OCI-LY1 (cell line): ENCODE measurements around the gene HOXC10.
A peak's percentile ranks its signal among the peaks of the same experiment; 100 is the strongest.

Experiments used
- H2AFZ ChIP-seq: fragments of 200-600 bp; sonication (generic), shearing (Covaris generic); 2 replicates; pipeline ENCODE4 v1.6.0; 2014; ENCODE audit warnings: antibody characterized with exemption, mild to moderate bottlenecking, low read length
- H3F3A ChIP-seq: fragments of 200-600 bp; sonication (generic), shearing (Covaris generic); 2 replicates; pipeline ENCODE4 v1.6.0; 2014; ENCODE audit warnings: mild to moderate bottlenecking, antibody characterized with exemption, low read length, moderate library complexity; ENCODE audit not compliant: insufficient read depth
- H3K27ac ChIP-seq: fragments of 200-600 bp; sonication (generic); 2 replicates; pipeline ENCODE4 v1.5.1; 2014; ENCODE audit warnings: low read length, mixed run types, mild to moderate bottlenecking, low read depth; ENCODE audit not compliant: poor library complexity, severe bottlenecking
- H3K27me3 ChIP-seq: fragments of 200-600 bp; sonication (generic); 2 replicates; pipeline ENCODE4 v1.6.0; 2014; ENCODE audit warnings: antibody characterized with exemption, mild to moderate bottlenecking, low read length, moderate library complexity; ENCODE audit not compliant: insufficient read depth
- H3K36me3 ChIP-seq: fragments of 200-600 bp; sonication (generic); 2 replicates; pipeline ENCODE4 v1.6.1; 2014; ENCODE audit warnings: mild to moderate bottlenecking, antibody characterized with exemption, low read length, moderate library complexity, mixed read lengths; ENCODE audit not compliant: insufficient read depth
- H3K4me1 ChIP-seq: fragments of 200-600 bp; sonication (generic); 2 replicates; pipeline ENCODE4 v1.5.1; 2014; ENCODE audit warnings: mild to moderate bottlenecking, low read length, moderate library complexity; ENCODE audit not compliant: insufficient read depth, severe bottlenecking
- H3K4me2 ChIP-seq: fragments of 200-600 bp; sonication (generic), shearing (Covaris generic); 2 replicates; pipeline ENCODE4 v1.6.1; 2014; ENCODE audit warnings: low read length
- H3K4me3 ChIP-seq: fragments of 200-600 bp; sonication (generic); 2 replicates; pipeline ENCODE4 v1.5.1; 2014; ENCODE audit warnings: low read length, low read depth, mild to moderate bottlenecking, mixed read lengths; ENCODE audit not compliant: poor library complexity, severe bottlenecking
- H3K79me2 ChIP-seq: fragments of 200-600 bp; shearing (Covaris generic); 2 replicates; pipeline ENCODE4 v1.6.1; 2016; ENCODE audit warnings: mixed run types, low read length, mixed read lengths; ENCODE audit not compliant: insufficient read depth
- H3K9ac ChIP-seq: fragments of 200-600 bp; sonication (generic), shearing (Covaris generic); 2 replicates; pipeline ENCODE4 v1.6.1; 2014; ENCODE audit warnings: mild to moderate bottlenecking, low read length, mixed read lengths
- H3K9me2 ChIP-seq: fragments of 200-600 bp; sonication (generic), shearing (Covaris generic); 2 replicates; pipeline ENCODE4 v1.6.1; 2014; ENCODE audit warnings: low read depth, mild to moderate bottlenecking, low read length, mixed read lengths
- H3K9me3 ChIP-seq: fragments of 200-600 bp; shearing (Covaris generic); 2 replicates; pipeline ENCODE4 v1.6.1; 2014; ENCODE audit warnings: low read length, mixed read lengths
- H4K20me1 ChIP-seq: fragments of 200-600 bp; sonication (generic), shearing (Covaris generic); 2 replicates; pipeline ENCODE4 v1.6.0; 2016; ENCODE audit warnings: mild to moderate bottlenecking, low read length; ENCODE audit not compliant: insufficient read depth
- EZH2 ChIP-seq: fragments of 200-600 bp; sonication (generic), shearing (Covaris generic); IDR thresholded peaks from 2 replicates; pipeline ENCODE4 v1.8.0; 2017; ENCODE audit warnings: borderline replicate concordance, mixed run types, mild to moderate bottlenecking, antibody characterized with exemption, low read length, moderate library complexity, mixed read lengths
- TF ChIP-seq, protein P1 (sequence below): fragments of 200-600 bp; sonication (generic), shearing (Covaris generic); IDR thresholded peaks from 2 replicates; pipeline ENCODE4 v1.5.1; 2017; ENCODE audit warnings: mild to moderate bottlenecking, antibody characterized with exemption, low read length, moderate library complexity, mixed read lengths

The HOXC10 gene

DNA sequence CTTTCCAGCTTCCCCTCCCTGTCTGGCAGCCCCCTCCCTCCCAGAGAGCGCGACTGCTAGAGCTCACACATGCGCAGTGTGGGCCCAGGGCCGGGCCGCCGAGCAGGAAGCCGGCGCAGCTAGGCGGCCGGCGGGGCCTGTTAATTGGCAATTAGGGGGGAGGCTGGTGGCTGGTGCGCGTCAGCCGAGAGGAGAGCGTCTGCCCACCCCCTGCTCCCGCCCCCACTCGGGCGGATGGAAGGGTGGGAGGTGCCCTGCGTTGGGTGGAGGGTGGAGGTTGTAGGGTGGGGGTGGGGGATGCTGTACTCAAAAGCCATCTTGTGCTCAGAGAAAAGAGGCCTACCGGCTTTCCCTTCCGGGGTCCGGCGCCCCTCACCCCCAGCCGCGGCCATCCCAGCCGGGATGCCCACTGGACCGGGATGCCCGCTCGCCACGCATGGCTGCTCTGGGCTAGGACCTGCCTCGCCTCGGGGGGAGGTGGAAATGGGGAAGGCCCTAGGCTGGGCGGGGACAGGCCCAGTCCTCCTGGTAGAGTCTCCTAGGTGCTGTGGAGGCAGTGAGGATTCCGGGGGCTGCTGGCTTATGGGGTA is 33.0 kb downstream of the HOXC10 start:
- H3K4me3 ChIP-seq, result peak overlapping the region; percentile 70
- no peaks in the 10 kb centered on the region for H4K20me1 ChIP-seq
- peak overlapping the region; percentile 87 for H3K4me2 ChIP-seq
- no peak for TF ChIP-seq EZH2
- TF ChIP-seq, protein P1, sequence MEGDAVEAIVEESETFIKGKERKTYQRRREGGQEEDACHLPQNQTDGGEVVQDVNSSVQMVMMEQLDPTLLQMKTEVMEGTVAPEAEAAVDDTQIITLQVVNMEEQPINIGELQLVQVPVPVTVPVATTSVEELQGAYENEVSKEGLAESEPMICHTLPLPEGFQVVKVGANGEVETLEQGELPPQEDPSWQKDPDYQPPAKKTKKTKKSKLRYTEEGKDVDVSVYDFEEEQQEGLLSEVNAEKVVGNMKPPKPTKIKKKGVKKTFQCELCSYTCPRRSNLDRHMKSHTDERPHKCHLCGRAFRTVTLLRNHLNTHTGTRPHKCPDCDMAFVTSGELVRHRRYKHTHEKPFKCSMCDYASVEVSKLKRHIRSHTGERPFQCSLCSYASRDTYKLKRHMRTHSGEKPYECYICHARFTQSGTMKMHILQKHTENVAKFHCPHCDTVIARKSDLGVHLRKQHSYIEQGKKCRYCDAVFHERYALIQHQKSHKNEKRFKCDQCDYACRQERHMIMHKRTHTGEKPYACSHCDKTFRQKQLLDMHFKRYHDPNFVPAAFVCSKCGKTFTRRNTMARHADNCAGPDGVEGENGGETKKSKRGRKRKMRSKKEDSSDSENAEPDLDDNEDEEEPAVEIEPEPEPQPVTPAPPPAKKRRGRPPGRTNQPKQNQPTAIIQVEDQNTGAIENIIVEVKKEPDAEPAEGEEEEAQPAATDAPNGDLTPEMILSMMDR, result no peak
- peak overlapping the region; percentile 81 for H3K9ac ChIP-seq
- H3K4me1 ChIP-seq, result peaks cover 22% of the 10 kb centered on the region
- H3K27me3 ChIP-seq, result peaks cover 6% of the 10 kb centered on the region; the same call in 1 of the 2 replicates
- no peaks in the 10 kb centered on the region for H3K9me3 ChIP-seq
- no peaks in the 10 kb centered on the region for H3K9me2 ChIP-seq
- H3K27ac ChIP-seq, result peak overlapping the region; percentile 50
- H3F3A ChIP-seq, result no peaks in the 10 kb centered on the region
- H3K79me2 ChIP-seq, result no peaks in the 10 kb centered on the region
- peak overlapping the region; percentile 78 for H2AFZ ChIP-seq
- H3K36me3 ChIP-seq, result no peaks in the 10 kb centered on the region

DNA sequence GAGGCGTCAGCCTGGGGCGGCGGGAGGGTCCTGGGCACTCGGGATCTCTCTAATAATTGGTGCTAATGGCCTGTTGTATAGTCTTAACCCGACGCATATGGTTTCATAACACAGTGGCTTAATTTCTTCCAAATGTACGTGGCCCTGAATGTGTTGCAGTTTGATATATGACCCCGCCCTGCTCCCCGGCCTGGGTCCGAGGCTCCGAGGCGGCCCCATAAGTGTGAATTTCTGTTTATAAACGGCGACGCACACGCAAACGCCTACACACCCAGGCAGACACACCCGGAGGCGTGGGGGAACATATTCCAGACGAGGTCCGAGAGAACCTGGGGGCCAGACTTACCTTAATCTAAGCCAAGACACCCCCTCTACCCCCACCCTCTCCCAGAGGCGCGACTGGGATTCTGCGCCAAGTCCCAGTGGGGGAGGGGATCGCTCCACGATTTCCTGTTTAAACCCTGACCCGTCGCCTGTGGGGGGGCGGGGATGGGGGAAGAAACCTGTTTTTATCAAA is 33.6 kb downstream of the HOXC10 start:
- Histone ChIP-seq H3K79me2 (no peaks in the 10 kb centered on the region), H3K27me3 (peaks cover 6% of the 10 kb centered on the region; the same call in 1 of the 2 replicates), H3F3A (no peaks in the 10 kb centered on the region), H3K9me3 (no peaks in the 10 kb centered on the region), H3K4me2 (peak overlapping the region; percentile 87), H4K20me1 (no peaks in the 10 kb centered on the region), H3K9me2 (no peaks in the 10 kb centered on the region), H3K36me3 (no peaks in the 10 kb centered on the region), H3K9ac (peak overlapping the region; percentile 81), H3K4me3 (peak overlapping the region; percentile 70), H3K27ac (peak overlapping the region; percentile 50), H3K4me1 (peaks cover 22% of the 10 kb centered on the region), H2AFZ (peak overlapping the region; percentile 13; the same call in 1 of the 2 replicates)
- no peak for TF ChIP-seq EZH2
- TF ChIP-seq, protein P1, result no peak

DNA sequence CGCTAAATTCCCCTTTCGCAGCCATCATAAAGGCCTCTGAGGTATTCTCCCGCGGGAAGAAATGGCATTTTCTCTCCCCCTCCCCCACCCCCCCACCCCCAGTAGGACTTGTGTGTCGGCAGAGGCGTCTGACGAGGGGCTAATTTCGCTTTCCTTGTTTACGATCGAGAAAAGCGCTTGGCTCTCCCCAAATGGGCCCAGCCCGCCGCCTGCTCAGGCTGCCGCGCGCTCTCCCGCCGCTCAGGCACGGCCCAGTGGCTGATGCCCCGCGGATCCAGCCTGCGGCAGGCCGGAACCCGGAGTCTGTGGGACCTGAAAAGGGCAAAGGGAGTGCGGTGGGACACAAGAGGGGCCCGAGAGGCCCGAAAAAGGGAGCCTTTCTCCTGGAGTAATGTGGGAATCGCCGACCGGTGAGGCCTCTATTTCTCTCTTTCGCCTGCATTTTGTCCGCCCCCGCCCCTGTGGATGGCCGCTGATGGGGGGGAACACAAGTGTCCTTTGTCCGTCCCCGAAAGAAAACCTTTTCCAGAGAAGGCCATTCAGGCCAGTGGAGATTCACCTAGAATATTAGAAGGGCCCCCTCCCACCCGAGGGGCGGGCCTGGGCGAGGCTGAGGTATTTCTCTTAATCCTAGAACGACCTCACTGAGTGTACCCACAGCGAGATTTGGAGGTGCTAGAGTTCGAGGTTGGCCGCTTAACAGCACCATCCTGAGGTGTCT is 34.3 kb downstream of the HOXC10 start:
- Histone ChIP-seq H3K9ac (no peak overlapping the region), H3K4me2 (no peak overlapping the region), H3K27ac (no peak overlapping the region), H3F3A (no peaks in the 10 kb centered on the region), H2AFZ (no peak overlapping the region), H3K4me1 (peaks cover 22% of the 10 kb centered on the region), H3K4me3 (no peak overlapping the region), H4K20me1 (no peaks in the 10 kb centered on the region), H3K36me3 (no peaks in the 10 kb centered on the region), H3K27me3 (peaks cover 6% of the 10 kb centered on the region; the same call in 1 of the 2 replicates), H3K9me2 (no peaks in the 10 kb centered on the region), H3K9me3 (no peaks in the 10 kb centered on the region), H3K79me2 (no peaks in the 10 kb centered on the region)
- no peak for TF ChIP-seq EZH2
- TF ChIP-seq, protein P1, result no peak
